Ovary (tissue), 3 donors: ENCODE results near the gene TAF11L11.

Experiments
- CTCF ChIP-seq, 3 donors: fragments of 450-650 bp in 2 of 3; fragments of 200-600 bp in 1 of 3; IDR thresholded peaks; one replicate each; pipeline versions ENCODE4 v1.5.1 to v1.8.0; 2016 to 2022; ENCODE audit warnings: antibody characterized with exemption in 3 of 3, mild to moderate bottlenecking in 1 of 3
- EP300 ChIP-seq: sonication (generic); formaldehyde crosslinking; IDR thresholded peaks from one replicate; pipeline ENCODE4 v1.6.1; 2017; ENCODE audit warnings: antibody characterized with exemption
- POLR2A ChIP-seq: fragments of 450-650 bp; IDR thresholded peaks from one replicate; pipeline ENCODE4 v1.6.1; 2017; ENCODE audit warnings: antibody characterized with exemption, mild to moderate bottlenecking, moderate library complexity
- donor health status: DM: no; HTN: no; CAD: no.

- TF ChIP-seq CTCF (IDR thresholded peaks at IDR 0.05) (no peak), EP300 (no peak), POLR2A (no peak)
These were observed 21.7 kb downstream of the TAF11L11 start for GRCh38 chr5:17625686-17626085.
